H9 (cell line): ENCODE results near the gene NEUROD2. TPM values are rescaled to one million over a fixed set of nuclear protein-coding genes. Genes with fewer than 3 reads are reported as not detected.

Experiments used
- DNase-seq: peaks from one replicate; pipeline ENCODE4 v3.0.0-alpha.2; 2017
- H2AFZ ChIP-seq: one replicate; pipeline ENCODE4 v1.6.1; 2013; ENCODE audit warnings: mild to moderate bottlenecking, low read length, control low read depth, moderate library complexity
- H2AK5ac ChIP-seq: 2 replicates; pipeline ENCODE4 v1.6.1; 2013; ENCODE audit warnings: low read length, control low read depth, mixed read lengths; ENCODE audit not compliant: insufficient read length
- H2BK120ac ChIP-seq: one replicate; pipeline ENCODE4 v1.6.1; 2013; ENCODE audit warnings: low read depth, mild to moderate bottlenecking, low read length, control low read depth, inconsistent platforms; ENCODE audit not compliant: poor library complexity, severe bottlenecking
- H2BK12ac ChIP-seq: 2 replicates; pipeline ENCODE4 v1.6.1; 2013; ENCODE audit warnings: low read length, control low read depth, mixed read lengths, low read depth; ENCODE audit not compliant: insufficient read length
- H2BK15ac ChIP-seq: 2 replicates; pipeline ENCODE4 v1.6.1; 2013; ENCODE audit warnings: low read depth, low read length, control low read depth
- H2BK20ac ChIP-seq: one replicate; pipeline ENCODE4 v1.6.1; 2013; ENCODE audit warnings: low read depth, mild to moderate bottlenecking, low read length, control low read depth, inconsistent platforms; ENCODE audit not compliant: poor library complexity, severe bottlenecking
- H2BK5ac ChIP-seq: 2 replicates; pipeline ENCODE4 v1.6.1; 2013; ENCODE audit warnings: low read length, control low read depth, mixed read lengths; ENCODE audit not compliant: insufficient read length
- H3K14ac ChIP-seq: 2 replicates; pipeline ENCODE4 v1.6.1; 2013; ENCODE audit warnings: low read length, control low read depth; ENCODE audit not compliant: insufficient read depth
- H3K18ac ChIP-seq: 2 replicates; pipeline ENCODE4 v1.6.1; 2013; ENCODE audit warnings: low read depth, mild to moderate bottlenecking, mixed read lengths, low read length, control low read depth; ENCODE audit not compliant: insufficient read length
- H3K23ac ChIP-seq: 2 replicates; pipeline ENCODE4 v1.6.1; 2013; ENCODE audit warnings: low read length, control low read depth, mixed read lengths, low read depth; ENCODE audit not compliant: insufficient read length
- H3K23me2 ChIP-seq: 2 replicates; pipeline ENCODE4 v1.6.1; 2013; ENCODE audit warnings: low read depth, mild to moderate bottlenecking, mixed read lengths, low read length, control low read depth; ENCODE audit not compliant: insufficient read length, poor library complexity, severe bottlenecking
- H3K27ac ChIP-seq: 2 replicates; pipeline ENCODE4 v1.5.1; 2013; ENCODE audit warnings: low read length, control low read depth, mixed read lengths, low read depth; ENCODE audit not compliant: insufficient read length
- H3K27me3 ChIP-seq: 2 replicates; pipeline ENCODE4 v1.6.1; 2013; ENCODE audit warnings: low read length, control low read depth, inconsistent platforms; ENCODE audit not compliant: insufficient read depth
- H3K4ac ChIP-seq: 2 replicates; pipeline ENCODE4 v1.6.1; 2013; ENCODE audit warnings: low read depth, mild to moderate bottlenecking, control low read depth, inconsistent platforms, low read length, moderate library complexity
- H3K4me1 ChIP-seq: 2 replicates; pipeline ENCODE4 v1.6.1; 2013; ENCODE audit warnings: low read length, control low read depth, inconsistent platforms; ENCODE audit not compliant: insufficient read depth
- H3K4me2 ChIP-seq: 2 replicates; pipeline ENCODE4 v1.6.1; 2013; ENCODE audit warnings: low read length, control low read depth, mixed read lengths; ENCODE audit not compliant: insufficient read length, insufficient read depth
- H3K56ac ChIP-seq: 2 replicates; pipeline ENCODE4 v1.6.1; 2013; ENCODE audit warnings: low read depth, mild to moderate bottlenecking, mixed read lengths, low read length, control low read depth; ENCODE audit not compliant: insufficient read length
- H3K79me1 ChIP-seq: 2 replicates; pipeline ENCODE4 v1.6.1; 2013; ENCODE audit warnings: low read depth, mild to moderate bottlenecking, moderate library complexity, low read length, control low read depth, inconsistent platforms; ENCODE audit not compliant: insufficient read depth, poor library complexity, severe bottlenecking
- H3K79me2 ChIP-seq: 2 replicates; pipeline ENCODE4 v1.6.1; 2013; ENCODE audit warnings: low read length, control low read depth, inconsistent platforms; ENCODE audit not compliant: insufficient read depth
- H3K9ac ChIP-seq: 2 replicates; pipeline ENCODE4 v1.6.1; 2013; ENCODE audit warnings: low read length, control low read depth, mixed read lengths; ENCODE audit not compliant: insufficient read length; ENCODE audit errors: extremely low read depth
- H3K9me3 ChIP-seq: one replicate; pipeline ENCODE4 v1.6.1; 2013; ENCODE audit warnings: low read depth, low read length, inconsistent platforms; ENCODE audit not compliant: control insufficient read depth
- H3T11ph ChIP-seq: one replicate; pipeline ENCODE4 v1.6.1; 2013; ENCODE audit warnings: mild to moderate bottlenecking, low read length, control low read depth, inconsistent platforms
- H4K20me1 ChIP-seq: one replicate; pipeline ENCODE4 v1.6.1; 2013; ENCODE audit not compliant: control insufficient read depth, insufficient read length, insufficient read depth
- H4K5ac ChIP-seq: 2 replicates; pipeline ENCODE4 v1.6.1; 2013; ENCODE audit warnings: low read depth, mild to moderate bottlenecking, mixed read lengths, low read length, control low read depth; ENCODE audit not compliant: insufficient read length
- H4K8ac ChIP-seq: replicated peaks from 2 replicates; pipeline ENCODE4 v1.6.1; 2013; ENCODE audit warnings: low read length, control low read depth, mixed read lengths, low read depth; ENCODE audit not compliant: insufficient read length
- H4K91ac ChIP-seq: 2 replicates; pipeline ENCODE4 v1.6.1; 2013; ENCODE audit warnings: low read depth, mild to moderate bottlenecking, moderate library complexity, mixed read lengths, low read length, control low read depth; ENCODE audit not compliant: insufficient read length
- H3K27ac Mint-ChIP-seq, 3 experiments: 2 replicates in 2 of 3; 3 replicates in 1 of 3; pipeline ENCODE4 v1.8.0; 2020 to 2021; ENCODE audit warnings: mixed read lengths in 3 of 3, mild to moderate bottlenecking in 1 of 3, moderate library complexity in 1 of 3
- H3K27me3 Mint-ChIP-seq: 2 replicates; pipeline ENCODE4 v1.8.0; 2021; ENCODE audit warnings: low read depth, mild to moderate bottlenecking, moderate library complexity, mixed read lengths
- H3K36me3 Mint-ChIP-seq, 3 experiments: 2 replicates in 2 of 3; 3 replicates in 1 of 3; pipeline ENCODE4 v1.8.0; 2020 to 2021; ENCODE audit warnings: low read depth in 3 of 3, mixed read lengths in 3 of 3; ENCODE audit not compliant: insufficient read depth in 1 of 3
- H3K4me1 Mint-ChIP-seq, 2 experiments: 2 replicates each; pipeline ENCODE4 v1.8.0; 2020; ENCODE audit warnings: mixed read lengths in 2 of 2
- H3K4me3 Mint-ChIP-seq, 2 experiments: 2 replicates in 1 of 2; 3 replicates in 1 of 2; pipeline ENCODE4 v1.8.0; 2020 to 2021; ENCODE audit warnings: mild to moderate bottlenecking in 2 of 2, mixed read lengths in 2 of 2, moderate library complexity in 1 of 2
- H3K9me3 Mint-ChIP-seq, 2 experiments: 2 replicates in 1 of 2; 3 replicates in 1 of 2; pipeline ENCODE4 v1.8.0; 2020; ENCODE audit warnings: mild to moderate bottlenecking in 2 of 2, mixed read lengths in 2 of 2, moderate library complexity in 1 of 2
- CTCF ChIP-seq: fragments of 200-600 bp; sonication (generic); conservative IDR thresholded peaks from 3 replicates; pipeline ENCODE4 v1.8.0; 2021; ENCODE audit warnings: antibody characterized with exemption, mild to moderate bottlenecking
- WGBS: extraction: QIAGEN DNeasy Blood & Tissue Kit; methylation state at CpG from one replicate; pipeline ENCODE4 v1.1.7; 2013; ENCODE audit warnings: missing lambda C conversion rate, low lambda C conversion rate, mixed read lengths; ENCODE audit not compliant: insufficient read length; ENCODE audit errors: extremely low coverage; 5-methylcytosine and 5-hydroxymethylcytosine counted together
- total RNA-seq: library from RNA; stranded (reverse); gene quantifications from 2 replicates; pipeline ENCODE4 v1.2.1, GENCODE V29; 2021

NEUROD2 gene
- total RNA-seq, 1 experiment from 2014 or later: not detected

DNA sequence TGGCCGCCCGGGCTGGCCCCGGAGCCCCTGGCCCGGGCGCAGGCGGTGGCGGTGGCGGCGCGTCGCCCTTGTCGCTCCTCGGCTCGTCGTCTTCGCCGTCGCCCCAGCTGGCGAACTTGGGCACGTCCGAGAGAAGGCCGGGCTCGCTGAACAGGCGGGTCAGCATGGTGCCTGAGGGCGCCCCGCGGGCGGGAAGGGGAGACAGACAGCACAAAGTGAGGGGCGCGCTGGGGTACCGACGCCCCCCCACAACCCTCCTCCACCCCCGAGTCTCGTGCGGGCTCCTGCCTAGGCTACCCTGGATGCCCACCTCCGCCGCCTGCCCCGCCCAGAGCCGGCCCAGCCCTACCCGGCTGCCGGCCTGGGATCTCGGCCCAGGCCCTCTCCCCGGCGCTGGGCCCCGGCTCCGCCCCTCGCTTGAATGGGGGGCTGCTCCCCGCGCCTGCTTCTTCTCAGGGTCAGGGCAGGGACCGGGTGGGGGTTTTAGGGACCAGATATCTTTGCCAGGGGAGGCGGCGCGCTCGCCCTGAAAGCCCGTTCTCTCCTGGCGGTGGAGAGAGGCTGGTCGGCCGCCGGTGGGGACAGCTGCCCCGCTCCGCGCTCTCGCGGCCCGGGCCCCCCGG is 1.2 kb downstream of the NEUROD2 start:
- no peak overlapping the region for H2AFZ ChIP-seq
- Mint-ChIP-seq H3K36me3 (no peaks in the 10 kb centered on the region; a peak in 1 of 7 replicates), H3K9me3 (no peaks in the 10 kb centered on the region; a peak in 1 of 5 replicates), H3K27me3 (peaks cover 98% of the 10 kb centered on the region), H3K4me1 (peaks cover 24 to 47% of the 10 kb centered on the region in 2 experiments), H3K4me3 (peak overlapping the region in 1 of 2 experiments; percentile 81; a peak in 3 of 5 replicates), H3K27ac (no peak overlapping the region)
- no peak overlapping the region for H4K91ac ChIP-seq
- H2BK15ac ChIP-seq: no peak overlapping the region
- no peak overlapping the region for H2BK120ac ChIP-seq
- peaks cover 78% of the 10 kb centered on the region for H3K27me3 ChIP-seq
- peaks cover 20% of the 10 kb centered on the region for H3K23me2 ChIP-seq
- no CpG with 5 or more reads among the region's 66 CpGs for WGBS
- H3K4ac ChIP-seq: no peak overlapping the region
- peak overlapping the region; percentile 38 for H3K4me2 ChIP-seq
- H2BK5ac ChIP-seq: no peak overlapping the region
- H2BK12ac ChIP-seq: no peak overlapping the region
- H3K9ac ChIP-seq: no peak overlapping the region
- H3K27ac ChIP-seq: no peak overlapping the region
- no peak for TF ChIP-seq CTCF
- no peak overlapping the region for H2BK20ac ChIP-seq
- H3K56ac ChIP-seq: no peak overlapping the region
- no peak overlapping the region for H4K5ac ChIP-seq
- no peaks in the 10 kb centered on the region for H4K20me1 ChIP-seq
- no peaks in the 10 kb centered on the region for H3K9me3 ChIP-seq
- no peak overlapping the region for H3K18ac ChIP-seq
- H3K79me2 ChIP-seq: no peaks in the 10 kb centered on the region
- no peak overlapping the region for H4K8ac ChIP-seq
- DNase-seq: peak; percentile 71
- no peak overlapping the region for H3K23ac ChIP-seq
- no peaks in the 10 kb centered on the region; the same call in 1 of the 2 replicates for H3K4me1 ChIP-seq
- H3K14ac ChIP-seq: no peak overlapping the region
- no peak overlapping the region for H2AK5ac ChIP-seq
- H3T11ph ChIP-seq: no peak overlapping the region
- no peaks in the 10 kb centered on the region for H3K79me1 ChIP-seq
